Uterus (tissue), 2 donors: ENCODE data around the gene PUS10.

ENCODE experiments used
- CTCF ChIP-seq, 4 experiments: fragments of 200-600 bp in 2 of 4; fragments of 450-650 bp in 2 of 4; sonication (generic) in 2 of 4; IDR thresholded peaks; one replicate each; pipeline ENCODE4 v1.5.1; 2016 to 2019; ENCODE audit warnings: antibody characterized with exemption in 4 of 4, mild to moderate bottlenecking in 2 of 4, moderate library complexity in 1 of 4
- POLR2A ChIP-seq, 2 donors: fragments of 450-650 bp; IDR thresholded peaks; one replicate each; pipeline ENCODE4 v1.6.1; 2016; ENCODE audit warnings: antibody characterized with exemption in 2 of 2, mild to moderate bottlenecking in 1 of 2, moderate library complexity in 1 of 2

- TF ChIP-seq CTCF (IDR thresholded peaks at IDR 0.05) (no peak), POLR2A (IDR thresholded peaks at IDR 0.05) (no peak)
These were observed 23.9 kb downstream of the PUS10 start for GRCh38 chr2:60994131-60994530.
